CD4-positive, alpha-beta T cell treated with Interleukin-17A for 1 hour (primary cell): ENCODE measurements around the gene MELK.

ENCODE experiments used
- DNase-seq: peaks from one replicate; pipeline ENCODE4 v3.0.0-alpha.2; 2020

Gene MELK

GRCh38 chr9:36676778-36677485, 104.2 kb downstream of the MELK start:
- no peak for DNase-seq

GRCh38 chr9:36677611-36678010, 104.9 kb downstream of the MELK start:
- DNase-seq = no peak

GRCh38 chr9:36679710-36680109, 107.0 kb downstream of the MELK start:
- DNase-seq = no peak

GRCh38 chr9:36686471-36686870, 113.8 kb downstream of the MELK start:
- DNase-seq = no peak

- DNase-seq = no peak
Observed at GRCh38 chr9:36690412-36691168, 117.9 kb downstream of the MELK start.

- no peak for DNase-seq
Observed at GRCh38 chr9:36691671-36692070, 119.0 kb downstream of the MELK start.

GRCh38 chr9:36698984-36699383, 126.3 kb downstream of the MELK start:
- DNase-seq = no peak

GRCh38 chr9:36704148-36704547, 131.5 kb downstream of the MELK start:
- DNase-seq = no peak

GRCh38 chr9:36713515-36714490, 141.1 kb downstream of the MELK start:
- DNase-seq = no peak

- no peak for DNase-seq
Observed at GRCh38 chr9:36716496-36716895, 143.8 kb downstream of the MELK start.

- DNase-seq = no peak
Observed at GRCh38 chr9:36717276-36717675, 144.6 kb downstream of the MELK start.

- no peak for DNase-seq
Observed at GRCh38 chr9:36718612-36719011, 145.9 kb downstream of the MELK start.

- no peak for DNase-seq
Observed at GRCh38 chr9:36720043-36720442, 147.3 kb downstream of the MELK start.

- no peak for DNase-seq
Observed at GRCh38 chr9:36721846-36722588, 149.3 kb downstream of the MELK start.

- no peak for DNase-seq
Observed at GRCh38 chr9:36725777-36726356, 153.2 kb downstream of the MELK start.
